DND-41 (cell line): ENCODE data around the gene NDUFS8.

Source experiments
- ATAC-seq: fragments of 200-7000 bp; cut with Tn5 transposase; 3 replicates; pipeline ENCODE4 v1.9.1; 2021; ENCODE audit warnings: low read depth; ENCODE audit not compliant: insufficient read depth
- DNase-seq: peaks from one replicate; pipeline ENCODE4 v3.0.0-alpha.2; 2020
- H2AFZ ChIP-seq: 2 replicates; pipeline ENCODE4 v1.6.0; 2012; ENCODE audit warnings: low read depth, low read length
- H3K27ac ChIP-seq: 2 replicates; pipeline ENCODE4 v1.5.1; 2012; ENCODE audit warnings: low read length, inconsistent platforms
- H3K27me3 ChIP-seq: fragments of 200-600 bp; sonication (generic); 2 replicates; pipeline ENCODE4 v1.6.0; 2012; ENCODE audit warnings: low read length, mild to moderate bottlenecking, inconsistent platforms; ENCODE audit not compliant: insufficient read depth, poor library complexity
- H3K36me3 ChIP-seq: 2 replicates; pipeline ENCODE4 v1.5.1; 2012; ENCODE audit warnings: low read length, inconsistent platforms; ENCODE audit not compliant: insufficient read depth
- H3K4me1 ChIP-seq: 2 replicates; pipeline ENCODE4 v1.5.1; 2012; ENCODE audit warnings: mild to moderate bottlenecking, low read length; ENCODE audit not compliant: insufficient read depth
- H3K4me2 ChIP-seq: 2 replicates; pipeline ENCODE4 v1.6.0; 2012; ENCODE audit warnings: mild to moderate bottlenecking, moderate library complexity, low read length, inconsistent platforms; ENCODE audit not compliant: insufficient read depth
- H3K4me3 ChIP-seq, 2 experiments: fragments of 200-600 bp in 1 of 2; shearing (Covaris generic) in 1 of 2; 2 replicates each; pipeline ENCODE4 v1.5.1; 2012 to 2016; ENCODE audit warnings: inconsistent platforms in 2 of 2, low read length in 2 of 2, mild to moderate bottlenecking in 2 of 2, low read depth in 1 of 2, moderate library complexity in 1 of 2
- H3K79me2 ChIP-seq: 2 replicates; pipeline ENCODE4 v1.6.0; 2012; ENCODE audit warnings: low read length, inconsistent platforms; ENCODE audit not compliant: insufficient read depth
- H3K9ac ChIP-seq: 2 replicates; pipeline ENCODE4 v1.6.0; 2012; ENCODE audit warnings: low read depth, mild to moderate bottlenecking, inconsistent platforms, low read length, moderate library complexity
- H3K9me3 ChIP-seq: 2 replicates; pipeline ENCODE4 v1.5.1; 2012; ENCODE audit warnings: low read length, moderate library complexity, mild to moderate bottlenecking, inconsistent platforms; ENCODE audit not compliant: insufficient read depth, severe bottlenecking
- H4K20me1 ChIP-seq: 2 replicates; pipeline ENCODE4 v1.6.0; 2012; ENCODE audit warnings: low read length; ENCODE audit not compliant: insufficient read depth
- CTCF ChIP-seq: IDR thresholded peaks from 2 replicates; pipeline ENCODE4 v1.5.1; 2012; ENCODE audit warnings: borderline replicate concordance, low read length, moderate library complexity, mild to moderate bottlenecking; ENCODE audit not compliant: poor library complexity, severe bottlenecking; ENCODE audit errors: extremely low read depth
- EZH2 ChIP-seq: IDR thresholded peaks from 3 replicates; pipeline ENCODE4 v1.6.1; 2012; ENCODE audit warnings: borderline replicate concordance, low read depth, mild to moderate bottlenecking, moderate library complexity, low read length, inconsistent platforms; ENCODE audit not compliant: severe bottlenecking

NDUFS8 gene

GRCh38 chr11:68077617-68078582 lies 47.4 kb downstream of the NDUFS8 start:
- TF ChIP-seq CTCF (no peak), EZH2 (no peak)
- no peak for ATAC-seq
- H3K36me3 ChIP-seq = peaks cover 42% of the 10 kb centered on the region
- H3K27ac ChIP-seq = no peak overlapping the region
- H3K9ac ChIP-seq = no peak overlapping the region
- no peaks in the 10 kb centered on the region for H3K27me3 ChIP-seq
- no peaks in the 10 kb centered on the region for H3K4me1 ChIP-seq
- no peaks in the 10 kb centered on the region for H3K9me3 ChIP-seq
- no peak overlapping the region for H2AFZ ChIP-seq
- no peak for DNase-seq
- no peak overlapping the region for H3K4me2 ChIP-seq
- H4K20me1 ChIP-seq = peaks cover 4% of the 10 kb centered on the region
- no peaks in the 10 kb centered on the region for H3K79me2 ChIP-seq
- no peak overlapping the region for H3K4me3 ChIP-seq

GRCh38 chr11:68080860-68081259 lies 50.4 kb downstream of the NDUFS8 start:
- Histone ChIP-seq H3K27me3 (no peaks in the 10 kb centered on the region), H3K27ac (no peak overlapping the region), H3K79me2 (no peaks in the 10 kb centered on the region), H3K4me3 (no peak overlapping the region), H3K36me3 (peaks cover 31% of the 10 kb centered on the region), H3K9ac (no peak overlapping the region), H3K4me1 (no peaks in the 10 kb centered on the region), H3K9me3 (no peaks in the 10 kb centered on the region), H4K20me1 (peaks cover 4% of the 10 kb centered on the region), H2AFZ (no peak overlapping the region), H3K4me2 (no peak overlapping the region)
- ATAC-seq (no peak), DNase-seq (no peak)
- TF ChIP-seq CTCF = no peak
- TF ChIP-seq EZH2 = no peak

- ATAC-seq (no peak), DNase-seq (no peak)
- Histone ChIP-seq H3K36me3 (peaks cover 31% of the 10 kb centered on the region), H3K79me2 (no peaks in the 10 kb centered on the region), H3K4me1 (no peaks in the 10 kb centered on the region), H3K27me3 (no peaks in the 10 kb centered on the region), H3K9ac (no peak overlapping the region), H2AFZ (no peak overlapping the region), H3K4me2 (no peak overlapping the region), H3K27ac (no peak overlapping the region), H3K9me3 (no peaks in the 10 kb centered on the region), H4K20me1 (peaks cover 4% of the 10 kb centered on the region), H3K4me3 (no peak overlapping the region)
- TF ChIP-seq CTCF (no peak), EZH2 (no peak)
These were observed 51.2 kb downstream of the NDUFS8 start for GRCh38 chr11:68081691-68082090.
